DLD1 (cell line): Measurements from ENCODE around the gene ROBO1.

ENCODE experiments used
- in situ Hi-C: cut with HindIII; loops from 2 replicates; pipeline ENCODE4 v1.10.0; 2017; ENCODE audit warnings: low sequenced_read_pairs

Gene ROBO1

GRCh38 chr3:79385211-79385610, 382.6 kb downstream of the ROBO1 start:
- in situ Hi-C loops: no loop called here

GRCh38 chr3:79383402-79384012, 384.3 kb downstream of the ROBO1 start:
- in situ Hi-C loops: no loop called here

- in situ Hi-C loops: no loop called here
Observed at GRCh38 chr3:79380581-79380980, 387.2 kb downstream of the ROBO1 start.

GRCh38 chr3:79378064-79378463, 389.7 kb downstream of the ROBO1 start:
- in situ Hi-C loops: no loop called here

- in situ Hi-C loops: no loop called here
Observed at GRCh38 chr3:79369306-79369705, 398.5 kb downstream of the ROBO1 start.

GRCh38 chr3:79368403-79368802, 399.4 kb downstream of the ROBO1 start:
- in situ Hi-C loops: no loop called here

- in situ Hi-C loops: no loop called here
Observed at GRCh38 chr3:79367803-79368202, 400.0 kb downstream of the ROBO1 start.

GRCh38 chr3:79367066-79367465, 400.7 kb downstream of the ROBO1 start:
- in situ Hi-C loops: no loop called here

GRCh38 chr3:79366414-79366813, 401.4 kb downstream of the ROBO1 start:
- in situ Hi-C loops: no loop called here

- in situ Hi-C loops: no loop called here
Observed at GRCh38 chr3:79364784-79365183, 403.0 kb downstream of the ROBO1 start.

- in situ Hi-C loops: no loop called here
Observed at GRCh38 chr3:79362571-79363270, 405.1 kb downstream of the ROBO1 start.

- in situ Hi-C loops: no loop called here
Observed at GRCh38 chr3:79361748-79362378, 405.9 kb downstream of the ROBO1 start.

GRCh38 chr3:79358327-79358726, 409.5 kb downstream of the ROBO1 start:
- in situ Hi-C loops: no loop called here

- in situ Hi-C loops: no loop called here
Observed at GRCh38 chr3:79354179-79354688, 413.6 kb downstream of the ROBO1 start.

GRCh38 chr3:79351699-79352098, 416.1 kb downstream of the ROBO1 start:
- in situ Hi-C loops: no loop called here

GRCh38 chr3:79344876-79345871, 422.6 kb downstream of the ROBO1 start:
- in situ Hi-C loops: no loop called here

- in situ Hi-C loops: no loop called here
Observed at GRCh38 chr3:79341961-79342360, 425.8 kb downstream of the ROBO1 start.

GRCh38 chr3:79339846-79340245, 428.0 kb downstream of the ROBO1 start:
- in situ Hi-C loops: no loop called here

GRCh38 chr3:79337798-79338197, 430.0 kb downstream of the ROBO1 start:
- in situ Hi-C loops: no loop called here

GRCh38 chr3:79329154-79329553, 438.6 kb downstream of the ROBO1 start:
- in situ Hi-C loops: no loop called here

GRCh38 chr3:79326642-79327041, 441.2 kb downstream of the ROBO1 start:
- in situ Hi-C loops: no loop called here
